Posterior vena cava (tissue), 2 donors: ENCODE data around the gene SPN. TPM values are rescaled to one million over a fixed set of nuclear protein-coding genes. Genes with fewer than 3 reads are reported as not detected.

Experiments
- total RNA-seq, 2 donors: library from RNA; stranded (reverse); fragmentation: NEBNext Ultra II Directional; extraction: Animal tissue kit (Norgen Biotek cat#: 25700); gene quantifications; one replicate each; pipeline ENCODE4 v1.2.1, GENCODE V29; 2021
- donor health status: DM: yes; HTN: yes; CAD: no.
- donor health status: DM: yes; HTN: yes; CAD: no.

SPN gene
- total RNA-seq, 2 donors from 2014 or later, result 2.2 to 3.7 TPM

Other genes starting within 250 kb of the SPN start
- 1 to 10 TPM; 7.1 to 7.8 TPM for gene BOLA2, start 208.9 kb upstream of the SPN start, total RNA-seq
- gene SLX1B, start 208.7 kb upstream of the SPN start, total RNA-seq, result 10 to 100 TPM; 15.1 to 22.3 TPM
- gene SULT1A4, start 203.3 kb upstream of the SPN start, total RNA-seq, result 10 to 100 TPM in 1 of 2 donors, 1 to 10 TPM in 1; 4.7 to 16.6 TPM
- gene NPIPB12, start 156.8 kb upstream of the SPN start, total RNA-seq, result 10 to 100 TPM; 40.9 to 53.8 TPM
- 1 to 10 TPM; 1.7 to 7.4 TPM for gene QPRT, start 15.9 kb downstream of the SPN start, total RNA-seq
- 1 to 10 TPM; 1.1 to 2.5 TPM for gene C16orf54, start 82.7 kb downstream of the SPN start, total RNA-seq
- gene ZG16, start 115.0 kb downstream of the SPN start, total RNA-seq, result not detected
- gene KIF22, start 127.5 kb downstream of the SPN start, total RNA-seq, result 10 to 100 TPM in 1 of 2 donors, 1 to 10 TPM in 1; 5.9 to 10.4 TPM
- gene MAZ, start 143.3 kb downstream of the SPN start, total RNA-seq, result 100 to 1,000 TPM; 124 to 148 TPM
- 1 to 10 TPM; 5.0 to 5.4 TPM for gene PRRT2, start 148.9 kb downstream of the SPN start, total RNA-seq
- 10 to 100 TPM; 10.5 to 12.7 TPM for gene PAGR1, start 152.9 kb downstream of the SPN start, total RNA-seq
- 100 to 1,000 TPM; 146 to 154 TPM for gene MVP, start 157.2 kb downstream of the SPN start, total RNA-seq
- gene CDIPT, start 200.0 kb downstream of the SPN start, total RNA-seq, result 10 to 100 TPM; 54.6 to 75.6 TPM
- 1 to 10 TPM in 1 of 2 donors, under 1 TPM in 1; 0.86 to 1.2 TPM for gene SEZ6L2, start 236.3 kb downstream of the SPN start, total RNA-seq
- gene ASPHD1, start 237.2 kb downstream of the SPN start, total RNA-seq, result under 1 TPM; 0.33 to 0.51 TPM